Measurements from ENCODE around the gene GRID1.

GRCh38 chr10:85673270-85673669 lies 693.3 kb downstream of the GRID1 start:
- no peak for TF ChIP-seq POLR2A (IDR thresholded peaks at IDR 0.05; ENCODE audit: low read length)
- no peak for TF ChIP-seq GATA1 (IDR thresholded peaks at IDR 0.05; ENCODE audit: low read depth, low read length)

Measured in erythroblast (primary cell).